H1 (cell line): ENCODE results near the gene STEAP3. TPM values are rescaled to one million over a fixed set of nuclear protein-coding genes. Genes with fewer than 3 reads are reported as not detected.

Experiments used
- CTCF ChIA-PET: fragments of 300-600 bp; sonication (Branson Sonifier 250); formaldehyde crosslinking; loops from one replicate; lab custom pipeline; 2021; ENCODE audit not compliant: partially characterized antibody; lab: Charles Lee
- POLR2A ChIA-PET: fragments of 300-600 bp; sonication (Branson Sonifier 250); formaldehyde crosslinking; loops from one replicate; lab custom pipeline; 2021; ENCODE audit warnings: inconsistent platforms; ENCODE audit not compliant: partially characterized antibody; lab: Charles Lee
- DNase-seq, 2 experiments: peaks; one replicate each; pipeline versions ENCODE4 v3.0.0 to v3.0.0-alpha.2; 2010 to 2022; ENCODE audit warnings: low spot score in 2 of 2, low read depth in 1 of 2, mixed read lengths in 1 of 2
- FAIRE-seq: peaks from 2 replicates; lab custom pipeline; 2011; peaks lifted over from hg19 to GRCh38; lab: Jason Lieb, UNC
- H2AFZ ChIP-seq: 2 replicates; pipeline ENCODE4 v1.8.1; 2012; ENCODE audit warnings: low read length, inconsistent platforms
- H2AK5ac ChIP-seq: 2 replicates; pipeline ENCODE4 v1.6.1; 2013; ENCODE audit warnings: low read depth, low read length
- H2BK120ac ChIP-seq: replicated peaks from 2 replicates; pipeline ENCODE3; 2013; ENCODE audit warnings: low read depth, low read length, inconsistent platforms
- H2BK12ac ChIP-seq: 2 replicates; pipeline ENCODE4 v1.6.1; 2013; ENCODE audit warnings: low read depth, low read length
- H2BK15ac ChIP-seq: 2 replicates; pipeline ENCODE4 v1.6.1; 2013; ENCODE audit warnings: low read length
- H2BK20ac ChIP-seq: 2 replicates; pipeline ENCODE4 v1.6.1; 2013; ENCODE audit warnings: low read length
- H2BK5ac ChIP-seq: 2 replicates; pipeline ENCODE4 v1.6.1; 2013; ENCODE audit warnings: low read depth, low read length
- H3K14ac ChIP-seq: 2 replicates; pipeline ENCODE4 v1.6.1; 2013; ENCODE audit warnings: inconsistent platforms; ENCODE audit not compliant: insufficient read length
- H3K18ac ChIP-seq: 2 replicates; pipeline ENCODE4 v1.6.1; 2013; ENCODE audit warnings: low read length; ENCODE audit errors: extremely low read depth
- H3K23ac ChIP-seq: 2 replicates; pipeline ENCODE4 v1.6.1; 2013; ENCODE audit warnings: inconsistent platforms; ENCODE audit not compliant: insufficient read length
- H3K23me2 ChIP-seq: 2 replicates; pipeline ENCODE4 v1.6.1; 2013; ENCODE audit warnings: low read depth, low read length
- H3K27ac ChIP-seq: 2 replicates; pipeline ENCODE4 v1.6.1; 2011; ENCODE audit warnings: low read depth, low read length, inconsistent platforms
- H3K27me3 ChIP-seq, 4 experiments: replicated peaks in 1 of 4; 1 replicate in 1 of 4; 2 replicates in 3 of 4; pipeline versions ENCODE4 v1.6.1 to v1.8.1; 2011 to 2013; ENCODE audit warnings: low read length in 3 of 4, mild to moderate bottlenecking in 3 of 4, inconsistent platforms in 2 of 4, mixed read lengths in 2 of 4, moderate library complexity in 1 of 4; ENCODE audit not compliant: control insufficient read depth in 3 of 4, insufficient read depth in 3 of 4; ENCODE audit errors: extremely low read depth in 1 of 4
- H3K36me3 ChIP-seq, 4 experiments: 2 replicates each; pipeline versions ENCODE4 v1.6.1 to v1.8.1; 2011 to 2013; ENCODE audit warnings: mild to moderate bottlenecking in 4 of 4, low read length in 3 of 4, moderate library complexity in 2 of 4, control low read depth in 1 of 4, inconsistent platforms in 1 of 4; ENCODE audit not compliant: insufficient read depth in 4 of 4, control insufficient read depth in 2 of 4
- H3K4ac ChIP-seq: replicated peaks from 2 replicates; pipeline ENCODE3; 2013; ENCODE audit warnings: low read length, low read depth, mixed read lengths, inconsistent platforms; ENCODE audit not compliant: insufficient read length
- H3K4me1 ChIP-seq, 4 experiments: replicated peaks in 1 of 4; 1 replicate in 1 of 4; 2 replicates in 3 of 4; pipeline versions ENCODE4 v1.6.1 to v1.8.1; 2011 to 2013; ENCODE audit warnings: low read length in 3 of 4, inconsistent platforms in 2 of 4, mixed read lengths in 1 of 4; ENCODE audit not compliant: insufficient read depth in 4 of 4, control insufficient read depth in 3 of 4
- H3K4me2 ChIP-seq, 2 experiments: 2 replicates each; pipeline versions ENCODE4 v1.6.1 to v1.8.1; 2011 to 2013; ENCODE audit warnings: low read depth in 2 of 2, low read length in 2 of 2, control low read depth in 1 of 2, inconsistent platforms in 1 of 2, mild to moderate bottlenecking in 1 of 2; ENCODE audit not compliant: insufficient read depth in 1 of 2
- H3K4me3 ChIP-seq, 4 experiments: fragments of 200-600, 300-600 bp in 1 of 4; sonication (generic), shearing (Covaris generic), sonication (Bioruptor Twin) in 1 of 4; 2 replicates each; pipeline versions ENCODE4 v1.5.1 to v1.8.1; 2011 to 2016; ENCODE audit warnings: low read length in 4 of 4, low read depth in 3 of 4, control low read depth in 2 of 4, inconsistent platforms in 2 of 4, mild to moderate bottlenecking in 2 of 4, mixed read lengths in 1 of 4, moderate library complexity in 1 of 4; ENCODE audit not compliant: insufficient read depth in 2 of 4; ENCODE audit errors: extremely low read depth in 1 of 4
- H3K56ac ChIP-seq: replicated peaks from 2 replicates; pipeline ENCODE3; 2013; ENCODE audit warnings: low read depth, mild to moderate bottlenecking, mixed read lengths, low read length, inconsistent platforms; ENCODE audit not compliant: insufficient read length
- H3K79me1 ChIP-seq: 2 replicates; pipeline ENCODE4 v1.6.1; 2013; ENCODE audit warnings: low read depth, low read length, control low read depth
- H3K79me2 ChIP-seq, 2 experiments: 2 replicates each; pipeline versions ENCODE4 v1.6.1 to v1.8.1; 2012 to 2013; ENCODE audit warnings: low read length in 2 of 2, mild to moderate bottlenecking in 2 of 2, inconsistent platforms in 1 of 2; ENCODE audit not compliant: insufficient read depth in 2 of 2, control insufficient read depth in 1 of 2
- H3K9ac ChIP-seq, 4 experiments: replicated peaks in 1 of 4; 1 replicate in 1 of 4; 2 replicates in 3 of 4; pipeline versions ENCODE4 v1.6.1 to v1.8.1; 2011 to 2013; ENCODE audit warnings: low read depth in 3 of 4, low read length in 3 of 4, control low read depth in 2 of 4, mild to moderate bottlenecking in 2 of 4, moderate library complexity in 2 of 4, inconsistent platforms in 1 of 4; ENCODE audit errors: extremely low read depth in 1 of 4
- H3K9me3 ChIP-seq, 2 experiments: 2 replicates each; pipeline versions ENCODE4 v1.6.1 to v1.8.1; 2012 to 2013; ENCODE audit warnings: mild to moderate bottlenecking in 2 of 2, moderate library complexity in 2 of 2, control low read depth in 1 of 2, inconsistent platforms in 1 of 2, low read depth in 1 of 2, low read length in 1 of 2, mixed read lengths in 1 of 2; ENCODE audit not compliant: insufficient read depth in 2 of 2
- H4K20me1 ChIP-seq, 2 experiments: replicated peaks in 1 of 2; 2 replicates each; pipeline versions ENCODE3 to v1.8.1; 2011 to 2013; ENCODE audit warnings: inconsistent platforms in 2 of 2, low read length in 2 of 2, mild to moderate bottlenecking in 1 of 2; ENCODE audit not compliant: insufficient read depth in 2 of 2, control insufficient read depth in 1 of 2
- H4K5ac ChIP-seq: 2 replicates; pipeline ENCODE4 v1.6.1; 2013; ENCODE audit warnings: low read length, low read depth, mixed read lengths, inconsistent platforms; ENCODE audit not compliant: insufficient read length
- H4K8ac ChIP-seq: 2 replicates; pipeline ENCODE4 v1.8.0; 2013; ENCODE audit warnings: mild to moderate bottlenecking, moderate library complexity, low read length, inconsistent platforms; ENCODE audit not compliant: insufficient read depth; ENCODE audit errors: extremely low read depth
- H4K91ac ChIP-seq: replicated peaks from 2 replicates; pipeline ENCODE3; 2013; ENCODE audit warnings: low read length, mixed read lengths, inconsistent platforms; ENCODE audit not compliant: insufficient read length
- ATF2 ChIP-seq: IDR thresholded peaks from 2 replicates; pipeline ENCODE4 v1.6.1; 2012; ENCODE audit warnings: low read length, inconsistent platforms
- BACH1 ChIP-seq: IDR thresholded peaks from 2 replicates; pipeline ENCODE4 v1.6.1; 2012; ENCODE audit warnings: low read length, improper control_type of control experiment
- EGR1 ChIP-seq: IDR thresholded peaks from 2 replicates; pipeline ENCODE4 v1.6.1; 2011; ENCODE audit warnings: low read depth, low read length, borderline replicate concordance
- HDAC6 ChIP-seq: IDR thresholded peaks from one replicate; pipeline ENCODE4 v1.7.1; 2012; ENCODE audit warnings: low read depth, mild to moderate bottlenecking, inconsistent platforms, low read length, moderate library complexity
- JUND ChIP-seq: IDR thresholded peaks from 2 replicates; pipeline ENCODE4 v1.6.1; 2011; ENCODE audit warnings: mild to moderate bottlenecking, improper control_type of control experiment, low read length
- KDM1A ChIP-seq: fragments of 200-600, 300-600 bp; sonication (generic); IDR thresholded peaks from 2 replicates; pipeline ENCODE4 v1.7.1; 2016; ENCODE audit warnings: mild to moderate bottlenecking, low read length, borderline replicate concordance
- RXRA ChIP-seq: IDR thresholded peaks from 2 replicates; pipeline ENCODE4 v1.6.1; 2011; ENCODE audit warnings: low read depth, mild to moderate bottlenecking, low read length, moderate library complexity; ENCODE audit not compliant: insufficient read depth
- SIRT6 ChIP-seq: IDR thresholded peaks from one replicate; pipeline ENCODE4 v1.7.1; 2012; ENCODE audit warnings: low read length, inconsistent platforms
- SP1 ChIP-seq: IDR thresholded peaks from 2 replicates; pipeline ENCODE4 v1.6.1; 2011; ENCODE audit warnings: low read depth, low read length
- SP2 ChIP-seq: IDR thresholded peaks from 2 replicates; pipeline ENCODE4 v1.6.1; 2012; ENCODE audit warnings: mild to moderate bottlenecking, low read length, inconsistent platforms
- WGBS, 2 experiments: shearing (Covaris generic) in 1 of 2; methylation state at CpG; one replicate each; pipeline versions ENCODE4 v1.1.6 to v1.1.7; 2013 to 2015; ENCODE audit warnings: low lambda C conversion rate in 2 of 2, mixed read lengths in 2 of 2, inconsistent platforms in 1 of 2, low coverage in 1 of 2, missing lambda C conversion rate in 1 of 2; ENCODE audit not compliant: insufficient replicate concordance in 2 of 2, insufficient coverage in 1 of 2, insufficient read length in 1 of 2; ENCODE audit errors: extremely low coverage in 1 of 2, missing lambda C conversion rate in 1 of 2; 5-methylcytosine and 5-hydroxymethylcytosine counted together
- polyA plus RNA-seq, 7 experiments: library from polyadenylated mRNA; depleted of rRNA in 3 of 7; stranded (reverse) in 5 of 7; unstranded in 2 of 7; fragments of >200 nt in 5 of 7; fragments of 200-250 nt in 2 of 7; gene quantifications; 1 replicate in 5 of 7; 2 replicates in 1 of 7; 4 replicates in 1 of 7; pipeline versions ENCODE4 v1.2.1 to v1.2.3, GENCODE V29; 2011 to 2013; ENCODE audit warnings: missing spikeins in 2 of 7, mixed read lengths in 2 of 7
- total RNA-seq: library from RNA; stranded (reverse); fragmentation: NEBNext Ultra II Directional; extraction: Animal tissue kit (Norgen Biotek cat#: 25700); gene quantifications from 2 replicates; pipeline ENCODE4 v1.2.1, GENCODE V29; 2021

STEAP3 gene
- total and polyA plus RNA-seq, 2 of the 8 experiments (the other 6 are each of a cell fraction or from before 2014, with no cell fraction given) = 21.7 to 27.9 TPM

- ChIA-PET POLR2A (no interaction called here), CTCF (interaction anchor here (0.8 to 5.2 kb wide), 15 partner anchors 20 to 411 kb away, joined by 3 to 52 read pairs (median 5); no protein-coding TSS in a partner anchor)
- Histone ChIP-seq H2BK20ac (no peak overlapping the region), H3K9me3 (no peaks in the 10 kb centered on the region), H3K79me2 (no peaks in the 10 kb centered on the region), H3K56ac (no peak overlapping the region), H2BK15ac (no peak overlapping the region), H3K79me1 (no peaks in the 10 kb centered on the region), H4K5ac (no peak overlapping the region), H3K23ac (no peak overlapping the region), H3K36me3 (no peaks in the 10 kb centered on the region), H3K4me3 (no peak overlapping the region), H4K91ac (no peak overlapping the region), H2AFZ (no peak overlapping the region), H3K27ac (no peak overlapping the region), H2AK5ac (no peak overlapping the region), H3K23me2 (no peaks in the 10 kb centered on the region), H2BK5ac (no peak overlapping the region), H4K20me1 (peaks cover 0 to under 1% of the 10 kb centered on the region in 2 experiments), H3K9ac (no peak overlapping the region), H2BK120ac (no peak overlapping the region), H3K27me3 (no peaks in the 10 kb centered on the region), H3K4me1 (peaks cover 0 to 2% (median 0%) of the 10 kb centered on the region in 4 experiments; a peak in 2 of 7 replicates), H3K18ac (no peak overlapping the region), H3K14ac (no peak overlapping the region), H4K8ac (no peak overlapping the region), H3K4ac (no peak overlapping the region), H3K4me2 (no peak overlapping the region), H2BK12ac (no peak overlapping the region)
- 86% methylated on average over 11 of the region's 11 CpGs; no CpG with 5 or more reads in 1 of the 2 experiments for WGBS, 2 experiments
- DNase-seq (no peak), FAIRE-seq (no peak)
- TF ChIP-seq JUND (no peak), SIRT6 (no peak), KDM1A (no peak), HDAC6 (no peak), SP2 (no peak), ATF2 (no peak), BACH1 (no peak), RXRA (no peak), EGR1 (no peak), SP1 (no peak)
These were observed 65.5 kb downstream of the STEAP3 start for GRCh38 chr2:119289093-119289492.
